HG02884 (cell line): Measurements from ENCODE around the gene STRADB.
"Not testable (repeated sequence)": the region's sequence is repeated elsewhere in the genome, so short reads cannot be mapped to it uniquely, and the experiment has no call there.

Experiments
- ATAC-seq: cut with Tn5 transposase; IDR thresholded peaks from one replicate; pipeline ENCODE4 v1.9.1; 2021; ENCODE audit warnings: mild to moderate bottlenecking, moderate library complexity; ENCODE audit not compliant: unreplicated experiment

STRADB gene

GRCh38 chr2:201429835-201430234 is 21.7 kb upstream of the STRADB start:
- not testable (repeated sequence) for ATAC-seq

DNA sequence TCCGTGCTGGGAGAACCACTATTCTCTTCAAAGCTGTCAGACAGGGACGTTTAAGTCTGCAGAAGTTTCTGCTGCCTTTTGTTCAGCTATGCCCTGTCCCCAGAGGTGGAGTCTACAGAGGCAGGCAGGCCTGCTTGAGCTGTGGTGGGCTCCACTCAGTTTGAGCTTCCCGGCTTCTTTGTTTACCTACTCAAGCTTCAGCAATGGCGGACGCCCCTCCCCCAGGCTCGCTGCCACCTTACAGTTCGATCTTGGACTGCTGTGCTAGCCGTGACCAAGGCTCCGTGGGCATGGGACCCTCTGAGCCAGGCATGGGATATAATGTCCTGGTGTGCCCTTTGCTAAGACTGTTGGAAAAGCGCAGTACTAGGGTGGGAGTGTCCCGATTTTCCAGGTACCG is 21.2 kb upstream of the STRADB start:
- ATAC-seq = not testable (repeated sequence)

DNA sequence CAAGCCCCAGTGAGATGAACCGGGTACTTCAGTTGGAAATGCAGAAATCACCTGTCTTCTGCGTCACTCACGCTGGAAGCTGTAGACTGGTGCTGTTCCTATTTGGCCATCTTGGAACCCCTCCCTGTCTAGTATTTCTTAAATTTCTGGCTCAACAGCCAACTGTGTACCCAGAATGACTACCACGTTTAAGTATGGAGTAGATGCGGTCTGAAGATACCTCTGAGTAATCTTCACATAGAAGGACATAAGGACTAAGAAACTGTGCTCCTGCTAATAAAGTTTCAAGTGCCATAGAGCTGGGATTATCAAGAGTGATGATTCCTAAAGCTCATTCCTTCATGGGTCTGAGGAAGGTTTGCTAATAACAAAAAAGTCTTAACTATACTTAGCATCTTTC is 20.7 kb upstream of the STRADB start:
- ATAC-seq = no peak

GRCh38 chr2:201432038-201432620 is 19.4 kb upstream of the STRADB start:
- ATAC-seq = no peak

DNA sequence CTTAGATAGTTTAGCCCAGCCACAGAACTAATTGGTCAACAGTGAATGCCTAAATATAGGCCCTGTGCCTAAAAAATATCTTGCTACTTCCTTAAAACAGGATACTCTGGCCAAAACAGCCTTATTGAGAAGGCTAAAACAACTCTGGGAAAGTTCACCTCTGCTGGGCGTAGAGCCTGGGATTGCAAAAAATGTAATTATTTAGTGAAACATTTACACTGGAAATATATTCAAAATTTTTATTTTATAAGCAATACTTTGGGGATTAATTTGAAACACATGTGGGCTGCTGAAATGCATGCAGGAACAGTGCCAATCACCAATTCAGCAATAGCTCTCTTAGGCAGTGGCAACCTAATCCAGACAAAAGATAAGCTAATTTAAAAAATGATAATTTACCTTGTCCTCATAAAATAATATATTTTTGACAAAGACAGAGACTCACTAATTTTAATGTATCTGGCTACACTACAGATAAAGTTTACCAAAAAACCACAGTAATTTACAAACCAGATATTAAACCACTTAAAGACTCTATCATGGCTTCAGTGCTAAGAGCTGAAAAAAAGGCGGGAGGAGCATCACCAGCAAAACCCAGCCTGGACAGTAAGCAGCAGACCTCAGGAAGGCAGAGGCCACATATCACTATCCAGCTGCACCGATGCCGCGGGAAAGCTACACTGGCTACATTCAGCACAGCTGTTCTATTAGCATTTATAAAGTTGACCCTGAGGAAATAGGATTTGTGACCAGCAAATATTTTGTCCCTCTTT is 18.7 kb upstream of the STRADB start:
- no peak for ATAC-seq

DNA sequence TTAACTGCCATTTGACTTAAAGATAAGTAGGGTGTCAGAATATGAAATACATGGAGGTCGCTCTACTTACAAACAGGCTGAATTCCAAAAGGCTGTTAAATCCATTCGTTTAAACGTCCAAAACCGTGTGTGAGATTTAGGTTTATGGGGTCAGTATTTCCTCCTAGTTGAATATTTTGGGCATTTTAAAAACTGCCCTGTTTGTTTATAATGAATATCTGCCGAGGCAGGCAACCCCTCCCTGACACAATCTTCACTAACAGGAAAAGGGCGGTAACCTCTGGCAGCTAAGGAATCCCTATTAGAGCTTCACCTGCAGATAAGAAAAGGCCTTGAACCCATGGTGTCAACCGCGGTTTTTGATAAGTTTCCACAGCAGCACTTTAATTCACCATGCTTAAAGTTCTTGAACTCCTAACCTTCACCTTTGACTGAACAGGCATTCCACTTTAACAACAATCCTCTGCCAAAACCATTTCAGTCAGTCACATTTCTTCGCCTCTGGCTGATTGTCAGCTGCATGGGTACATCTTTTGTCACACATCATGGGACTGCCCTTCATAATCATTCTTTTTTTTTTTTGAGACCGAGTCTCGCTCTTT is 18.0 kb upstream of the STRADB start:
- no peak for ATAC-seq

DNA sequence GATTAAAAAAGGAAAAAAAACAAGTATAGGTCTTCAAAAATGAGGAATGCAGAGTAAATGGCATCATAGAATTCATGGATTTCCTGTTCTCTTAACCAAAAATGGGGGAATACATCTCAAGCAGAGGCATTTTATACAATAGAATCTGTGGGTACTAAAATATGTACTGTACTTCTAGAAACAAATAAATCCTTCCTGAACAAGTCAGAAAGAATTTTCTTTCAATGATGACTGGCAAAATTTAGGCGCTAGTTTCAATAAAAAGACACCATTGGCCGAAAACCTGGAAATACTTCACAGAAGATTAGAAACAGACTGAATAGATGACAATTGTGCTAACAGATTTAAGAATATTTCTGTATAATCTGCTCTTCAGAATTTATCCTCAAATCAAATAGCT is 15.4 kb upstream of the STRADB start:
- no peak for ATAC-seq

DNA sequence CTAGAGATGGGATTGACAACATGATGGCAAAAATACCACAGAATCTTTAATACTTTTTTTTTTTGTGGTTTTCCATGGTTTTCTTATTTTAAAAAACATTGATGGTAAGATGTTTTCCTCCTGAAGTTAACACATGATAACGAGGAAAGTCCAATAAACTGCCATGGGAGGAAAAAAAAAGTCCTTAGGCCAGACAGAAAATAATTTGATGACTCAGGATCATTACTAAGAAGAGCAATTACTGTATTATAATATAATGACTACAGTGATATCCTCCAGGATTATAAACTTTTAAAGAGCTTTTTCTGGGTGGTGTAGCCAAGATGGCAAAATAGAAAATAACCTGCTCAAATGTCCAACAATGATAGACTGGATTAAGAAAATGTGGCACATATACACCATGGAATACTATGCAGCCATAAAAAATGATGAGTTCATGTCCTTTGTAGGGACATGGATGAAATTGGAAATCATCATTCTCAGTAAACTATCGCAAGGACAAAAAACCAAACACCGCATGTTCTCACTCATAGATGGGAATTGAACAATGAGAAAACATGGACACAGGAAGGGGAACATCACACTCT is 12.1 kb upstream of the STRADB start:
- not testable (repeated sequence) for ATAC-seq

- ATAC-seq = no peak
Measured at GRCh38 chr2:201440182-201440581, 11.4 kb upstream of the STRADB start.

DNA sequence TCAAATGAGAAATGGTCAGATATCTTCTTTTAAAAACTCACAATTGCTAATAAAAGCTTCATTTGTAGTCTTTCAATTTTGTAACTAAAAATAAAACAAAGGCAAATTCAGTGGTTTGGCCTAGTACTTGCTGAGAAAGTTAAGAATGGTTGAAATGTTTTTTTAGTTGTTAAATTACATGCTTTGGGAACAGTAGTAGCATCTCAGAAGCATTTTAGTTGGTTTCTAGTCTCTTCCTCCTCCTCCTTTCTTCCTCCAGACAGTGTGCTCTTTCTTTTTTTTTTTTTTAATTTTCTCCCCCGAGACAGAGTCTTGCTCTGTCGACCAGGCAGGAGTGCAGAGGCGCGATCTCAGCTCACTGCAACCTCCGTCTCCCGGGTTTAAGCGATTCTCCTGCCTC is 10.1 kb upstream of the STRADB start:
- ATAC-seq = no peak

- ATAC-seq = no peak
Measured at GRCh38 chr2:201444746-201445465, 6.6 kb upstream of the STRADB start.

GRCh38 chr2:201447086-201447485 is 4.5 kb upstream of the STRADB start:
- ATAC-seq = no peak

- ATAC-seq = no peak
Measured at GRCh38 chr2:201448061-201448460, 3.5 kb upstream of the STRADB start.

DNA sequence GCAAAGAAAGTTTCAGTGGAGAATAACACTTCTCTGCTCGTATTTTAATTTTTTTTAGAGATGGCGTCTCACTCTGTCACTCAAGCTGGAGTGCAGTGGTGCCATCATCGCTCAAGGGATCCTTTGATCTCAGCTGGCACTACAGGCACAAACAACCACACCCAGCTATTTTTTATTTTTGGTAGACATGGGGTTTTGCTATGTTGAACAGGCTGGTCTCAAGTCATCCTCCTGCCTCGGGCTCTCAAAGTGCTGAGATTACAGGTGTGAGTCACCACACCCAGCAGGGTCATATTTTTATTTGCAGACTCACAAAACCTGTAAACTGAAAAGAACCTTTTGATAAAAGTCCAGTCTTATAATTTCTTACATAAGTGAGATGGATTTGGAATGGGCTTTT is 2.8 kb upstream of the STRADB start:
- no peak for ATAC-seq

DNA sequence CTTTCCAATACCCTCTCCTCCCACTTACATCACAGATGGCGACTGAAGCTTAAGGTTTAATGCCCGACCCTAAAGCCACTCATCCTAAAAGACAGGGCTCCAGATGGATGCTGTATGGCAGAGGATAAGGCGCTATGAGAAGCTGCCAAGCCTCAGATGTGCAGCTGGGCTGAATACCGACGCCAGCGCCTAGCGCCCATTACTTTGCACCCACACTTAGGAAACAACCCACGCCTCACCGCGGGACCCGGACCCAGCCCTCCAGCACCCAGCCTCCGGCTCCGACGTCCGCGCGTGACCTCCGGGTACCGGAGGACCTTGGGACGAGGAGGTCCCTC is 617 bp upstream of the STRADB start:
- no peak for ATAC-seq

DNA sequence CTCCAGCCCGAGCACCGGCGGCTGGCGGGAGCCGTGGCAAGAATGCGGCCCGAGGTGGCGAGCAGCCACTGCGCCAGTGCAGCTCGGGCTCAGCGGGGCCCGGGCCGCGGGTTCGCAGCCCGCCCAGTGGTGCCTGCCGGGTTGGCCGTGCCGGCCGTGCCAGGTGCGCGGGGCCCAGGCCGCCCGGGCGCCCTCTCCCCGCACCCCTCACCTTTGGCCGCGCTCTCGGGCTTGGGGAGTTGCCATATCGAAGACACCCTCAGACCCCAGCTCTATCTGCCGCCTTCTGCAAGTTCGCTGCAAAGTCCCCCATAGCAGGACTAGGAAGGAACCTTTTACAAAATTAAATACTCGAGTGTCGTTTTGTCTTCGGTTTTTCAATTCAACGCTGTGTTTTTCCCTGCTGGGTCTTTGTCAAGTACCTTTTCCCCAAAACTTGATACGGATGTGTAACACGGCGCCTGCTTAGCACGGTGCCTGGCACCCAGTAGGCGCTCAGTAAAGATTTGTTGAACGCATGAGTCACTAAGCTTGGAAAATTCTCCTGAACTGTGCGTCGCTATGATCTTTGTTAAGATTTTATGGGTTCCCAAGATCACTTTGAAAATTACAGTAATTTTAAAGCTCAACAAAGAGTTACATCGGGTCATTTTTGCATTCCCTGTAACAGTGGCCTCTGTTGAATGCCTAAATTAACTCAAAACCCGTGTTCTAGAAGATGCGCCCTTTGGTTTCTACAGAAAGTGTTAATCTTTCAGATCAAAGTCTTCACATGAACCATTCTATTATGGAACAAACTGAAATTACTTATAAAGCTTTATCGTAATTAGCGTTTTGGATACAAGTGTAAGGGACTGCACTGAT is 750 bp downstream of the STRADB start:
- no peak for ATAC-seq

DNA sequence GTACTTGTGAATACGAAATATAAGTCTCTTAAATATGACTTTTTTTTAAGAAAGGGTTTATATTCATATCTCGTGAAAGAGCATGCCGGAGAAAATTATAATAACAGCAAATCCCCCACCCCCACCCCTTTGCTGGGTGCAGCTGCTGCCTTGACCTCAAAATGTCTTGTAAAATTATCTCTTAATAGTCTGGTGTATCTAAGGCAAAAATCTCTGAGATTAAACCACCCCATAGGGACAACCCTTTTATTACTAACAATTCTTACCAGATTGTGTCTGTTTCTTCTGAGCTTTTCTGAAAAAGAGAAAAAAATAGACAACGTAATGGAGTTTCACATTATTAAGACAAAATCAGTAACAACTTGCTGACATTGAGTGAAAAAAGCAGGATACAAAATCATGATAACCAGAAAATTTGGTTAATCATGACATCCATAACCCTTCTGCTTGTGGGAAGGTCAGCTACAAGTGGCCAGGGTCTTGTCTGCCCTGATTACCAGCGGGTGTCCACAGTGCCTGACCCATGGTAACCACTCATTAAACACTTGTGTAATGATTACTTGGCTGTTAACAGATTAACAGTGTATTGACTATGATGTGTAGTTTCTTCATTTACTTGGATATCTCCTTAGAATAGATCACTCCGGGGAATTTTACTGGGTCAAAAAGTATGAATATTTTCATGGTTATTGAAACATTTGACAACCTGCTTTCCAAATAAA is 1.5 kb downstream of the STRADB start:
- ATAC-seq = no peak

DNA sequence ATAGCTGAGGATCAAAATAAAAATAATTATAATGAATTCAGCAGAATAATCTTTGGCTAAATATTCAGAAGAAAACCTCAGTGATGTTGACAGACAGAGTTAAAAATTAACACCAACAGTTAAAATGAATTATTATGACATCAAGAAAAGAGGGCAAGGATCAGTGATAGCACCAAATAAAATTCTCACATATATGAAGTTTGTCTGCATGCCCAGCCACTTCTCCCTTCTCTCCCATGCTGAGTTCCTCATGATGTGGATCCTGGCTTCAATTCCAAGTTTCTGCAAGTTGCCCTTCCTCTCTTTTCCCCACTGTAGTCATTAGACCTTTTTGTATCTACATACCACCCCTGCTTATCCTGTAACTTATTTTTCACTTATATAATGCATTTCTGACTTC is 6.8 kb downstream of the STRADB start:
- ATAC-seq = no peak

GRCh38 chr2:201460532-201460931 is 9.0 kb downstream of the STRADB start:
- no peak for ATAC-seq

DNA sequence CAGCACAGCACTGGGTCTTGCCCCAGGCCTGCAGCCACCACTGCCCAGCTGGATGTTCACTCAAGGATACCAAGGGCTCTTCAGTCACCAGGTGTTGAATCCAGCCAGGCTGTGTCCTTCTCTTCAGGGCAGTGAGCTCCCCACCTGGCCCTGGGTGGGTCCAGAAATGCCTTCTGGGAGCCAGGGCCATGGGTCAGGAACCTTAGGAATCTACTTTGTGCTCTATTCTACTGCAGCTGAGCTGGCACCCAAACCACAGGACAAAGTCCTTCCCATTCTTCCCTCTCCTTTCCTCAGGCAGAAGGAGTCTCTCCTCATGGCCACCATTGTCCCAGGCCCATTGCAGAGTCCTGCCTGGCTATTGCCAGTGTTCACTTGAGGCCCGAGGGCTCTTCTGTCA is 13.0 kb downstream of the STRADB start:
- no peak for ATAC-seq
